ENCODE data around the gene CFAP69. TPM values are rescaled to one million over a fixed set of nuclear protein-coding genes. Genes with fewer than 3 reads are reported as not detected.

Gene CFAP69
- total and polyA plus RNA-seq, 2 donors (not counting 1 experiment from before 2014, with no cell fraction given): 0.10 to 0.15 TPM

DNA sequence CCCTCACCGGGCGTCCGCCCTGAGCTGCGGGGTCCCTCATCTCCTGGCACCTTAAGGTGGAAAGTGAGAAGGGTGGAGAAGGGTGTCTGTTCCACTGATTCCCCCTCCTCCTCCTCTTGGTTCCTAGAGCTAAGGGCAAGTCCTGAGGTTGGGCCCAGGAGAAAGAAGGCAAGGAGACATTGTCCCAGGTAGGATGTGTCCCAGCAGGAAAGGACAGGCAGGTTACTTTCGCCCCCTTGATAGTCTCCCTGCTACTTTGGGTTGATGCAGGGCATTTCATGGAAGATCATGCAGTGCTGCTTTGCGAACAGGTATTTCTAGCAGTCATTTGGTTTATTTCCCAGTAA is 32.9 kb upstream of the CFAP69 start:
- WGBS (ENCODE audit: insufficient coverage): 36% methylated on average over 5 of the region's 6 CpGs
- no peak overlapping the region for H3K27ac ChIP-seq (ENCODE audit: low read length in 2 of 2)
- peak overlapping the region; percentile 37 for H3K9ac ChIP-seq (ENCODE audit: low read length)
- TF ChIP-seq, protein P1, sequence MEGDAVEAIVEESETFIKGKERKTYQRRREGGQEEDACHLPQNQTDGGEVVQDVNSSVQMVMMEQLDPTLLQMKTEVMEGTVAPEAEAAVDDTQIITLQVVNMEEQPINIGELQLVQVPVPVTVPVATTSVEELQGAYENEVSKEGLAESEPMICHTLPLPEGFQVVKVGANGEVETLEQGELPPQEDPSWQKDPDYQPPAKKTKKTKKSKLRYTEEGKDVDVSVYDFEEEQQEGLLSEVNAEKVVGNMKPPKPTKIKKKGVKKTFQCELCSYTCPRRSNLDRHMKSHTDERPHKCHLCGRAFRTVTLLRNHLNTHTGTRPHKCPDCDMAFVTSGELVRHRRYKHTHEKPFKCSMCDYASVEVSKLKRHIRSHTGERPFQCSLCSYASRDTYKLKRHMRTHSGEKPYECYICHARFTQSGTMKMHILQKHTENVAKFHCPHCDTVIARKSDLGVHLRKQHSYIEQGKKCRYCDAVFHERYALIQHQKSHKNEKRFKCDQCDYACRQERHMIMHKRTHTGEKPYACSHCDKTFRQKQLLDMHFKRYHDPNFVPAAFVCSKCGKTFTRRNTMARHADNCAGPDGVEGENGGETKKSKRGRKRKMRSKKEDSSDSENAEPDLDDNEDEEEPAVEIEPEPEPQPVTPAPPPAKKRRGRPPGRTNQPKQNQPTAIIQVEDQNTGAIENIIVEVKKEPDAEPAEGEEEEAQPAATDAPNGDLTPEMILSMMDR (IDR thresholded peaks at IDR 0.05): no peak
- no peak for TF ChIP-seq EZH2 (IDR thresholded peaks at IDR 0.05; ENCODE audit: borderline replicate concordance, insufficient read depth, low read depth, low read length, poor library complexity, severe bottlenecking)
- no peaks in the 10 kb centered on the region for H3K36me3 ChIP-seq (replicated peaks in 1 of 2; ENCODE audit: control extremely low read depth in 1 of 2, control insufficient read depth in 1 of 2, extremely low read depth in 1 of 2, insufficient read depth in 2 of 2, low read length in 1 of 2)
- POLR2A ChIA-PET: no interaction called here
- no peaks in the 10 kb centered on the region for H3K79me2 ChIP-seq (ENCODE audit: control insufficient read depth, insufficient read depth, low read length)
- no peaks in the 10 kb centered on the region for H3K9me3 ChIP-seq (ENCODE audit: control extremely low read depth in 1 of 3, control insufficient read depth in 2 of 3, insufficient read depth in 1 of 3, low read length in 2 of 3)
- H3K4me1 Mint-ChIP-seq: peaks cover 9% of the 10 kb centered on the region
- no peaks in the 10 kb centered on the region for H4K20me1 ChIP-seq (ENCODE audit: control insufficient read depth, insufficient read depth, low read length, poor library complexity, severe bottlenecking)
- H3K27ac Mint-ChIP-seq: no peak overlapping the region
- no peak for ATAC-seq (ENCODE audit: low read depth)
- peak overlapping the region; percentile 64 for H3K4me2 ChIP-seq (replicated peaks; ENCODE audit: low read depth, low read length, poor library complexity, severe bottlenecking)
- H3K9me3 Mint-ChIP-seq (ENCODE audit: insufficient read depth): no peaks in the 10 kb centered on the region
- no peak for DNase-seq
- no peak overlapping the region for H3K4me3 Mint-ChIP-seq
- peaks cover 0 to 25% (median 20%) of the 10 kb centered on the region in 4 experiments for H3K27me3 ChIP-seq (replicated peaks in 1 of 4; ENCODE audit: control extremely low read depth in 1 of 4, control insufficient read depth in 3 of 4, insufficient read depth in 4 of 4, low read length in 3 of 4)
- peak overlapping the region; percentile 42 for H2AFZ ChIP-seq (ENCODE audit: insufficient read depth, low read depth, low read length, poor library complexity, severe bottlenecking)
- no peak overlapping the region for H3K4me3 ChIP-seq (ENCODE audit: control extremely low read depth in 1 of 5, extremely low read depth in 1 of 5, insufficient read depth in 1 of 5, low read depth in 2 of 5, low read length in 4 of 5)
- H3K4me1 ChIP-seq (ENCODE audit: control insufficient read depth in 2 of 2, insufficient read depth in 2 of 2, low read length in 2 of 2): peaks cover 7 to 14% of the 10 kb centered on the region in 2 donors
- peaks cover 19% of the 10 kb centered on the region for H3K27me3 Mint-ChIP-seq
- intact Hi-C loops (cut with micrococcal nuclease): no loop called here
- CTCF ChIA-PET: interaction anchor here (1.0 kb wide), 1 partner anchor 196 kb away, joined by 4 read pairs; no protein-coding TSS in a partner anchor

DNA sequence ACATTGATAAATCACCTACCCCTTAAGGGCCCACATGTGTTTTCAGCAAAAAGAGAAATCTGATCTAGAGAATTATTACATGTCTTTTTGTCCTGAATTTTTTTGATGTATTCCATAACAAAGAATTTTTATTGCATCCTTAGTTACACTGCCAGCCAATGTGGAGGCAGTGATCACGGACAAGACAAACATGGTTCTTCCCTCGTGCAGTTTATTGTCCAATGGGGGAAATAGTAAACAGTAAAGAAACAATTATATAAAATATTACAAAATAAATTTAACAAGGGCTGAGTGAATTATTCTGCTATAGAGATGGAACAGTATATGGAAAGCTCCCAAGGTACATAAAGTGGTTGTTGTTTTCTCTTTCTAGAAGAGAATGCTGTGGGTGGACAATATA is 31.5 kb upstream of the CFAP69 start:
- no peak overlapping the region for H3K4me3 Mint-ChIP-seq
- ChIA-PET POLR2A (no interaction called here), CTCF (no interaction called here)
- Histone ChIP-seq H2AFZ (ENCODE audit: insufficient read depth, low read depth, low read length, poor library complexity, severe bottlenecking) (no peak overlapping the region), H3K4me1 (ENCODE audit: control insufficient read depth in 2 of 2, insufficient read depth in 2 of 2, low read length in 2 of 2) (peaks cover 7 to 14% of the 10 kb centered on the region in 2 donors), H3K27ac (ENCODE audit: low read length in 2 of 2) (no peak overlapping the region), H3K4me3 (ENCODE audit: control extremely low read depth in 1 of 5, extremely low read depth in 1 of 5, insufficient read depth in 1 of 5, low read depth in 2 of 5, low read length in 4 of 5) (no peak overlapping the region), H3K36me3 (replicated peaks in 1 of 2; ENCODE audit: control extremely low read depth in 1 of 2, control insufficient read depth in 1 of 2, extremely low read depth in 1 of 2, insufficient read depth in 2 of 2, low read length in 1 of 2) (no peaks in the 10 kb centered on the region), H3K4me2 (replicated peaks; ENCODE audit: low read depth, low read length, poor library complexity, severe bottlenecking) (no peak overlapping the region), H3K79me2 (ENCODE audit: control insufficient read depth, insufficient read depth, low read length) (no peaks in the 10 kb centered on the region), H4K20me1 (ENCODE audit: control insufficient read depth, insufficient read depth, low read length, poor library complexity, severe bottlenecking) (no peaks in the 10 kb centered on the region), H3K9me3 (ENCODE audit: control extremely low read depth in 1 of 3, control insufficient read depth in 2 of 3, insufficient read depth in 1 of 3, low read length in 2 of 3) (no peaks in the 10 kb centered on the region), H3K9ac (ENCODE audit: low read length) (no peak overlapping the region), H3K27me3 (replicated peaks in 1 of 4; ENCODE audit: control extremely low read depth in 1 of 4, control insufficient read depth in 3 of 4, insufficient read depth in 4 of 4, low read length in 3 of 4) (peaks cover 0 to 25% (median 21%) of the 10 kb centered on the region in 4 experiments)
- DNase-seq (no peak), ATAC-seq (ENCODE audit: low read depth) (no peak)
- no peak overlapping the region for H3K27ac Mint-ChIP-seq
- peaks cover 24% of the 10 kb centered on the region for H3K27me3 Mint-ChIP-seq
- peaks cover 7% of the 10 kb centered on the region for H3K4me1 Mint-ChIP-seq
- intact Hi-C loops (cut with micrococcal nuclease): no loop called here
- no CpG with 5 or more reads among the region's 2 CpGs for WGBS (ENCODE audit: insufficient coverage)
- TF ChIP-seq, protein P1 (IDR thresholded peaks at IDR 0.05): no peak
- TF ChIP-seq EZH2 (IDR thresholded peaks at IDR 0.05; ENCODE audit: borderline replicate concordance, insufficient read depth, low read depth, low read length, poor library complexity, severe bottlenecking): no peak
- no peaks in the 10 kb centered on the region for H3K9me3 Mint-ChIP-seq (ENCODE audit: insufficient read depth)
